NCI-H748 treated with DMSO at 0.1 percent for 48 hours (cell line): Measurements from ENCODE around the gene DAD1.

Source experiments
- DNase-seq: peaks from one replicate; lab custom pipeline; 2025; lab: John Stamatoyannopoulos, UW

The DAD1 gene

DNA sequence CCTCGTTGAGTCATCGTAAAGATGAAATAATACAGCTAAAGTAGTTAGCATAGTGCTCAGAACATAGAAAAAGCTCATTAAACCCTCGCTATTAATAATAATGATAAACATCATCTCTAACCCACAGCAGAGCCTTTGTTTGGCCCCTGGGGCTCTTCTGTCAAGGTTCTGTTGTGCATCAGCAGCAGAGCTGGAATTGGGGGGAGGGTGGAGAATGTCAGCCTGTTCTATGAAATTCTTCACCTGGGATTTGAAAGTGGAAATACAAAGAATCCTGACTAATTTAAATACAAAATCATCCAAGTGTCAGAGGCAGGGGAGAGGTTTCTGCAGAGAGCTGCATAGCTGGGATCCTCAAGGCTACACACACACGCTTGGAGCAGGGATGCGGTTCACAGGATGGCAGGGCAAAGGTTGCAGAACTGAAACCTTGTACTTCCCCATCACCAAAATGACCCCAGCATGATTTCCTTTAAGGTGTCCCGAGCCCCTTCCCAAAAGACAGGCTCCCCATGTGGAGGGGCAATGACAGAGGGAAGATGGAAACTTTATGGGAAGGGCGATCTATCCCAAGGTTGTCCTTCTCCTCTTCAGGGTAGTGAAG, 71.8 kb downstream of the DAD1 start:
- DNase-seq = no peak

DNA sequence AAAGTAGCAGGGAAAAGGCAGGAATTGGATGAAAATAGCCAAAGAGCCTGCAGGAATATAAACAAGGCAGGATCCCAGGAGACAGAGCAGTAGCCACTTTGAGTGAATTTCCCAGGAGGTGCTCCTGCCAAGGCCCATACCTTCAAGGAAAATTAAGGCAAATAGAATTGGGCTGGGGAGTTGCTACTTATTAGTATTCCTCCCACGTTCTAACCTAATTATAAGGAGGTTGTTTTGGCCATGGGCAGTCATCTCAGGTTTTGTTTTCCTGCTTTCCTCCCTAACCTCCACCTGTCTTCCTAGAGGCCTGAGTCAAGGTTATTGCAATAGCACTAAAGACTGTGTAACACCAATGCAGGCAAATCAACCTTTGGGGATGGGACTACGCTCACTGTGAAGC, 73.1 kb downstream of the DAD1 start:
- no peak for DNase-seq
